Suprapubic skin (tissue), 4 donors: Measurements from ENCODE around the gene SYTL1. TPM values are rescaled to one million over a fixed set of nuclear protein-coding genes. Genes with fewer than 3 reads are reported as not detected.
A peak's percentile ranks its signal among the peaks of the same experiment; 100 is the strongest.

Experiments used
- DNase-seq, 2 donors: peaks; one replicate each; pipeline ENCODE4 v3.0.0-alpha.2; 2019; ENCODE audit warnings: low spot score in 2 of 2
- H3K27ac ChIP-seq: fragments of 200-600 bp; sonication (generic); one replicate; pipeline ENCODE4 v1.5.1; 2019
- H3K27me3 ChIP-seq: fragments of 200-600 bp; sonication (generic); one replicate; pipeline ENCODE4 v1.5.1; 2019
- H3K36me3 ChIP-seq: fragments of 200-600 bp; sonication (generic); one replicate; pipeline ENCODE4 v1.5.1; 2019
- H3K4me1 ChIP-seq: fragments of 200-600 bp; sonication (generic); one replicate; pipeline ENCODE4 v1.5.1; 2019
- H3K4me3 ChIP-seq: fragments of 200-600 bp; sonication (generic); one replicate; pipeline ENCODE4 v1.5.1; 2019; ENCODE audit warnings: mild to moderate bottlenecking
- H3K9me3 ChIP-seq: fragments of 200-600 bp; sonication (generic); one replicate; pipeline ENCODE4 v1.5.1; 2019
- CTCF ChIP-seq, 2 donors: fragments of 200-600 bp in 1 of 2; fragments of 450-650 bp in 1 of 2; sonication (generic) in 1 of 2; IDR thresholded peaks; one replicate each; pipeline ENCODE4 v1.5.1; 2016 to 2019; ENCODE audit warnings: antibody characterized with exemption in 2 of 2, mild to moderate bottlenecking in 1 of 2, moderate library complexity in 1 of 2
- EP300 ChIP-seq: sonication (generic); formaldehyde crosslinking; IDR thresholded peaks from one replicate; pipeline ENCODE4 v1.6.1; 2017; ENCODE audit warnings: antibody characterized with exemption
- POLR2A ChIP-seq, 2 donors: fragments of 450-650 bp; IDR thresholded peaks; one replicate each; pipeline ENCODE4 v1.6.1; 2017; ENCODE audit warnings: antibody characterized with exemption in 2 of 2, mild to moderate bottlenecking in 2 of 2, moderate library complexity in 2 of 2
- POLR2AphosphoS5 ChIP-seq, 3 donors: sonication (generic); formaldehyde crosslinking; IDR thresholded peaks; one replicate each; pipeline ENCODE4 v1.6.1; 2017; ENCODE audit warnings: antibody characterized with exemption in 3 of 3
- WGBS: methylation state at CpG from one replicate; pipeline ENCODE4 v1.1.5; 2018; 5-methylcytosine and 5-hydroxymethylcytosine counted together
- total RNA-seq, 4 donors: library from RNA; depleted of rRNA; stranded (reverse); fragments of >200 nt; gene quantifications; one replicate each; pipeline ENCODE4 v1.1.0, GENCODE V29; 2016

The SYTL1 gene
- total RNA-seq, 4 donors from 2014 or later, result 142 to 176 (median 168) TPM

GRCh38 chr1:27335506-27336422 is 6.1 kb upstream of the SYTL1 start:
- peaks cover 6% of the 10 kb centered on the region for H3K4me1 ChIP-seq
- H3K9me3 ChIP-seq, result no peaks in the 10 kb centered on the region
- no peak for DNase-seq
- TF ChIP-seq POLR2A (IDR thresholded peaks at IDR 0.05) (no peak), EP300 (no peak), CTCF (IDR thresholded peaks at IDR 0.05) (no peak), POLR2AphosphoS5 (IDR thresholded peaks at IDR 0.05) (no peak)
- H3K4me3 ChIP-seq, result no peak overlapping the region
- no peaks in the 10 kb centered on the region for H3K27me3 ChIP-seq
- WGBS, result 89% methylated on average over 15 of the region's 17 CpGs
- H3K27ac ChIP-seq, result no peak overlapping the region
- H3K36me3 ChIP-seq, result peaks cover 58% of the 10 kb centered on the region

GRCh38 chr1:27336756-27337155 is 5.1 kb upstream of the SYTL1 start:
- Histone ChIP-seq H3K4me1 (peaks cover 15% of the 10 kb centered on the region), H3K27ac (no peak overlapping the region), H3K4me3 (no peak overlapping the region), H3K9me3 (no peaks in the 10 kb centered on the region), H3K27me3 (no peaks in the 10 kb centered on the region), H3K36me3 (peaks cover 48% of the 10 kb centered on the region)
- TF ChIP-seq CTCF (IDR thresholded peaks at IDR 0.05) (no peak), POLR2A (IDR thresholded peaks at IDR 0.05) (no peak), EP300 (no peak), POLR2AphosphoS5 (IDR thresholded peaks at IDR 0.05) (no peak)
- no peak for DNase-seq
- WGBS, result 91% methylated on average over 5 of the region's 5 CpGs

- Histone ChIP-seq H3K27ac (no peak overlapping the region), H3K27me3 (no peaks in the 10 kb centered on the region), H3K36me3 (peaks cover 32% of the 10 kb centered on the region), H3K4me3 (no peak overlapping the region), H3K4me1 (peaks cover 18% of the 10 kb centered on the region), H3K9me3 (no peaks in the 10 kb centered on the region)
- no peak for DNase-seq
- WGBS, result 96% methylated on average over 6 of the region's 6 CpGs
- no peak for TF ChIP-seq POLR2A (IDR thresholded peaks at IDR 0.05)
- TF ChIP-seq CTCF (IDR thresholded peaks at IDR 0.05), result no peak
- no peak for TF ChIP-seq POLR2AphosphoS5 (IDR thresholded peaks at IDR 0.05)
- no peak for TF ChIP-seq EP300
Measured at GRCh38 chr1:27338751-27339150, 3.1 kb upstream of the SYTL1 start.

- 63% methylated on average over 5 of the region's 5 CpGs for WGBS
- H3K4me3 ChIP-seq, result no peak overlapping the region
- H3K27me3 ChIP-seq, result no peaks in the 10 kb centered on the region
- no peaks in the 10 kb centered on the region for H3K9me3 ChIP-seq
- H3K36me3 ChIP-seq, result peaks cover 27% of the 10 kb centered on the region
- no peak overlapping the region for H3K27ac ChIP-seq
- peaks cover 22% of the 10 kb centered on the region for H3K4me1 ChIP-seq
- DNase-seq, result no peak
- TF ChIP-seq POLR2AphosphoS5 (IDR thresholded peaks at IDR 0.05) (no peak), EP300 (no peak), CTCF (IDR thresholded peaks at IDR 0.05) (no peak), POLR2A (IDR thresholded peaks at IDR 0.05) (no peak)
Measured at GRCh38 chr1:27339213-27339612, 2.6 kb upstream of the SYTL1 start.

- 52% methylated on average over 3 of the region's 8 CpGs for WGBS
- no peak for TF ChIP-seq POLR2A (IDR thresholded peaks at IDR 0.05)
- no peak for TF ChIP-seq EP300
- TF ChIP-seq POLR2AphosphoS5 (IDR thresholded peaks at IDR 0.05), result no peak
- TF ChIP-seq CTCF (IDR thresholded peaks at IDR 0.05), result no peak
- peak overlapping the region; percentile 91 for H3K27ac ChIP-seq
- no peak for DNase-seq
- H3K27me3 ChIP-seq, result no peaks in the 10 kb centered on the region
- H3K4me3 ChIP-seq, result peak overlapping the region; percentile 48
- peaks cover 33% of the 10 kb centered on the region for H3K4me1 ChIP-seq
- H3K9me3 ChIP-seq, result no peaks in the 10 kb centered on the region
- H3K36me3 ChIP-seq, result no peaks in the 10 kb centered on the region
Measured at GRCh38 chr1:27342391-27342777, 562 bp downstream of the SYTL1 start.
